Body of pancreas (tissue), 4 donors: Measurements from ENCODE around the gene C1orf232. TPM values are rescaled to one million over a fixed set of nuclear protein-coding genes. Genes with fewer than 3 reads are reported as not detected.

Source experiments
- ATAC-seq: fragments of 150-250 bp; one replicate; pipeline ENCODE4 v1.9.1; 2016
- DNase-seq, 4 donors: peaks; one replicate each; pipeline ENCODE4 v3.0.0-alpha.2; 2019
- H3K27ac ChIP-seq, 4 donors: fragments of 200-600 bp; sonication (generic); 1 replicate in 3 of 4; 2 replicates in 1 of 4; pipeline versions ENCODE4 v1.5.1 to v1.6.1; 2016 to 2019; ENCODE audit warnings: mild to moderate bottlenecking in 1 of 4, mixed read lengths in 1 of 4, moderate library complexity in 1 of 4
- H3K27me3 ChIP-seq, 2 donors: fragments of 200-600 bp; sonication (generic); one replicate each; pipeline ENCODE4 v1.6.0; 2016; ENCODE audit warnings: mild to moderate bottlenecking in 1 of 2
- H3K36me3 ChIP-seq, 2 donors: fragments of 200-600 bp; sonication (generic); replicated peaks in 1 of 2; 2 replicates each; pipeline ENCODE4 v1.5.1; 2016; ENCODE audit warnings: low read depth in 2 of 2; ENCODE audit not compliant: insufficient read depth in 1 of 2
- H3K4me1 ChIP-seq: fragments of 200-600 bp; sonication (generic); one replicate; pipeline ENCODE4 v1.6.0; 2016
- H3K4me3 ChIP-seq, 2 donors: fragments of 200-600 bp; sonication (generic); 1 replicate in 1 of 2; 2 replicates in 1 of 2; pipeline ENCODE4 v1.5.1; 2016 to 2019
- H3K9me3 ChIP-seq, 3 donors: fragments of 200-600 bp; sonication (generic); 1 replicate in 2 of 3; 2 replicates in 1 of 3; pipeline ENCODE4 v1.5.1; 2016
- POLR2A ChIP-seq, 3 donors: fragments of 450-650 bp; IDR thresholded peaks; one replicate each; pipeline ENCODE4 v1.6.1; 2016; ENCODE audit warnings: antibody characterized with exemption in 3 of 3, mild to moderate bottlenecking in 2 of 3
- WGBS, 2 donors: methylation state at CpG; one replicate each; pipeline ENCODE4 v1.1.5; 2017; 5-methylcytosine and 5-hydroxymethylcytosine counted together
- intact Hi-C: fragments of 100-400 bp; cut with DNase I; formaldehyde crosslinking; loops from one replicate; pipeline ENCODE4 v1.15.1; 2023
- total RNA-seq, 2 donors: library from RNA; depleted of rRNA; stranded (reverse); fragments of >200 nt; gene quantifications; one replicate each; pipeline ENCODE4 v1.1.0, GENCODE V29; 2016
- TF ChIP-seq, protein P1 (sequence below), 7 experiments: fragments of 450-650 bp in 4 of 7; fragments of 200-600 bp in 3 of 7; sonication (generic) in 3 of 7; IDR thresholded peaks; one replicate each; pipeline ENCODE4 v1.5.1; 2016 to 2019; ENCODE audit warnings: antibody characterized with exemption in 7 of 7

C1orf232 gene
- total RNA-seq, 2 donors from 2014 or later = not detected

DNA sequence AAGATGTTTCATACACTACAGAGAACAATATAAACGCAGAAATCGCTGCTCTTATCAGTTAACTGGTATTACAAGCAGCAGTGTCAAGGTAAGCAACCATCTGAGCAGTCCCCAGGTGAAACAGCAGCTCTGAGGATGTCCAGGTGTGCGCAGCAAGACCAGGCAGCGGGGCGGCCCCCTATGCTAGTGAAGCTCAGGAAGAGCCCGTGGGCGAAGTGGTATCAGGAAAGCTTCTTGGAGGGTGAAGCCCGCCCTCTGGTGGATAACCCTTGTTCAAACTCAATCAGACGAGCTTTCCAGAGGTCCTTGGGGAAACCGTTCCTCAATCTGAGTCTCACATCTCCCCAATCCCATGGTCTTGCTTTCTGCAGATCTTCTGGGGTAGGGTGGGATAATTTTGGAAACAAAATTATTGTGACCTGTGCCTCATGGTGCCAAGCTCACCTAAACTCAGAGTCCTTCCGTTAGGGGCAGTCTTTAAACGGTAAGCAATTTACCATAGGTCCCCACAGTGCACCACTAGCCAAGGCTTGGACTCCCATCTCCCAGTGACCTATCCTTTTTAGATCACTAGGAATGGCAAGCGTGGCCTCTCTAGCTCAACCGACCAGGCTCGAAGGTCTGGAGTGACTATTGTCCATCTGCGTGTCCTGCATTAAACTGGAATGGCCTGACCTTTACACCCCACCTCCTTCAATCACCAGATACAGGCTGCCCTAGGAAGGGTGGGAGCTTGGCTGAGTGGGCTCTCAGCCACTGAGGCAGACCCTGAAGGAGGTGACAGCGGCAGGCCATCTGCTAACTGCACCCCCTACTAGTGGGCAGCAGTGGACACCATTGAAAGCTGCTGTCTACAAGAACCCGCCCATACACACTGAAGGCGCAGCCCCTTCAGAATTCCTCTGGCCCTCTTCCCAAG is 23.5 kb downstream of the C1orf232 start:
- ATAC-seq = peak; percentile 95
- Histone ChIP-seq H3K36me3 (no peaks in the 10 kb centered on the region), H3K27me3 (no peaks in the 10 kb centered on the region), H3K4me1 (peaks cover 6% of the 10 kb centered on the region), H3K27ac (no peak overlapping the region), H3K9me3 (no peaks in the 10 kb centered on the region), H3K4me3 (no peak overlapping the region)
- intact Hi-C loops = loop anchor here (5.0 kb wide), 1 partner anchor 43 kb away; no protein-coding TSS in a partner anchor
- peak; percentile 88 to 92 (median 90) for DNase-seq
- TF ChIP-seq, protein P1, sequence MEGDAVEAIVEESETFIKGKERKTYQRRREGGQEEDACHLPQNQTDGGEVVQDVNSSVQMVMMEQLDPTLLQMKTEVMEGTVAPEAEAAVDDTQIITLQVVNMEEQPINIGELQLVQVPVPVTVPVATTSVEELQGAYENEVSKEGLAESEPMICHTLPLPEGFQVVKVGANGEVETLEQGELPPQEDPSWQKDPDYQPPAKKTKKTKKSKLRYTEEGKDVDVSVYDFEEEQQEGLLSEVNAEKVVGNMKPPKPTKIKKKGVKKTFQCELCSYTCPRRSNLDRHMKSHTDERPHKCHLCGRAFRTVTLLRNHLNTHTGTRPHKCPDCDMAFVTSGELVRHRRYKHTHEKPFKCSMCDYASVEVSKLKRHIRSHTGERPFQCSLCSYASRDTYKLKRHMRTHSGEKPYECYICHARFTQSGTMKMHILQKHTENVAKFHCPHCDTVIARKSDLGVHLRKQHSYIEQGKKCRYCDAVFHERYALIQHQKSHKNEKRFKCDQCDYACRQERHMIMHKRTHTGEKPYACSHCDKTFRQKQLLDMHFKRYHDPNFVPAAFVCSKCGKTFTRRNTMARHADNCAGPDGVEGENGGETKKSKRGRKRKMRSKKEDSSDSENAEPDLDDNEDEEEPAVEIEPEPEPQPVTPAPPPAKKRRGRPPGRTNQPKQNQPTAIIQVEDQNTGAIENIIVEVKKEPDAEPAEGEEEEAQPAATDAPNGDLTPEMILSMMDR (IDR thresholded peaks at IDR 0.05) = peak; percentile 48 to 90 (median 82)
- TF ChIP-seq POLR2A (IDR thresholded peaks at IDR 0.05) = no peak
- WGBS, 2 donors = 10 to 28% methylated on average over 10 to 19 of the region's 19 CpGs

DNA sequence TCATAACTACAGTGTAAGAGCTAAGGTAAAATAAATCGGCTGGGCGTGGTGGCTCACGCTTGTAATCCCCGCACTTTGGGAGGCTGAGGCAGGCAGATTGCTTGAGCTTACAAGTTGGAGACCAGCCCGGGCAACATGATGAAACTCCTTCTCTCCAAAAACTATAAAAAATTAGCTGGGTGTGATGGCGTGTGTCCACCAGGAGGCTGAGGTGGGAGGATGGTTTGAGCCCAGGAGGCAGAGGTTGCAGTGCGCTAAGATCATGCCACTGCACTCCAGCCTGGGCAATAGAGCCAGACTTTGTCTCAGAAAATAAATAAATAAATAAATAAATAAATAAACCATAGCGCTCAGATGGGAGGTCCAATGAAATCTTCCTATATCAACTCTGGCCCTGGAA is 26.6 kb downstream of the C1orf232 start:
- no peak overlapping the region for H3K27ac ChIP-seq
- H3K27me3 ChIP-seq = no peaks in the 10 kb centered on the region
- H3K36me3 ChIP-seq = no peaks in the 10 kb centered on the region
- DNase-seq (peak in 1 of 4 donors; percentile 4), ATAC-seq (no peak)
- H3K9me3 ChIP-seq = no peaks in the 10 kb centered on the region
- TF ChIP-seq, protein P1 (IDR thresholded peaks at IDR 0.05) = no peak
- TF ChIP-seq POLR2A (IDR thresholded peaks at IDR 0.05) = no peak
- intact Hi-C loops = no loop called here
- H3K4me1 ChIP-seq = peaks cover 6% of the 10 kb centered on the region
- H3K4me3 ChIP-seq = no peak overlapping the region
- WGBS, 2 donors = 86 to 87% methylated on average over 8 of the region's 8 CpGs

DNA sequence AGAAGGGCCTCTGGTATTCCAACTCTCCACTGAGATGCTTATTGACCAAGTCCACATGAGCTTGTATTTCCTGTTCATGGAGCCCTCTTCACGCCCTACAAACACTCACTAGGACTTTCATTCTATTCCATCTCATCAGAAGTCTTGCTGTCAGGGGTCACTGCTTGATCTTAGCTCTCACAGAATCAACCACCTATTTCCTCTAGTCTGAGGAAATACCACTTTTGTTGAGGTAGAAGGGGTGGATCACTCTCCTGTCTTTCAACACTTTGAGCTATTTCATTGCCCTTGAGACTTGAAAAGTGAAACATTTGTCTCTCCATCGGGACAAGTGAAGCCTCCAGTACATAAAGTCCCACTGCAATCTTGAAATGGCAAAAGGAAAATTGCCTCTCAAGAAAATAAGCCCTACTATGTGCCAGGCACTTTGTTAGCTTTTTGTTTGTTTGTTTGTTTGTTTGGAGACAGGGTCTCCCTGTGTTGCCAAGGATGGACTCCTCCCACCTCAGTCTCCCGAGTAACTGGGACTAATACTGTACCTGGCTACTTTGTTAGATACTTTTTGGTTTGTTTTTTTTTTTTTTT is 29.7 kb downstream of the C1orf232 start:
- ATAC-seq (no peak), DNase-seq (no peak)
- no peak overlapping the region for H3K4me3 ChIP-seq
- H3K27ac ChIP-seq = no peak overlapping the region
- TF ChIP-seq, protein P1 (IDR thresholded peaks at IDR 0.05) = no peak
- no peak for TF ChIP-seq POLR2A (IDR thresholded peaks at IDR 0.05)
- no peaks in the 10 kb centered on the region for H3K4me1 ChIP-seq
- no peaks in the 10 kb centered on the region for H3K9me3 ChIP-seq
- intact Hi-C loops = no loop called here
- H3K36me3 ChIP-seq = no peaks in the 10 kb centered on the region
- WGBS, 2 donors = 61 to 67% methylated on average over 3 of the region's 3 CpGs
- H3K27me3 ChIP-seq = no peaks in the 10 kb centered on the region

DNA sequence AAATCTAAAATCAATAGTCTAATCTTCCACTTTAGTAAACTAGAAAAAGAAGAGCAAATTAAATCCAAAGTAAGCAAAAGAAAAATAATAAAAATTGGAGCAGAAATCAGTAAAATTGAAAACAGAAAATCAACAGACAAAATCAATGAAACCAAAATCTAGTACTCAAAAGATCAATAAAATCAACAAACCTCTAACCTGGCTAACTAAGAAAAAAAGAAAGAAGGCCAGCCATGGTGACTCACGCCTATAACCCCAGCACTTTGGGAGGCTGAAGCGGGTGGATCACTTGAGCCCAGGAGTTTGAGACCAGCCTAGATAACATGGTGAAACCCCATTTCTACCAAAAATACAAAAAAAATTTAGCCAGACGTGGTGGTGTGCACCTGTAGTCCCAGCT is 34.3 kb downstream of the C1orf232 start:
- WGBS, 2 donors = 63 to 77% methylated on average over 3 of the region's 3 CpGs
- TF ChIP-seq, protein P1 (IDR thresholded peaks at IDR 0.05) = no peak
- no peak for TF ChIP-seq POLR2A (IDR thresholded peaks at IDR 0.05)
- DNase-seq (peak in 1 of 4 donors; percentile 9), ATAC-seq (no peak)
- H3K36me3 ChIP-seq = no peaks in the 10 kb centered on the region
- no peak overlapping the region for H3K4me3 ChIP-seq
- no peaks in the 10 kb centered on the region for H3K27me3 ChIP-seq
- intact Hi-C loops = no loop called here
- H3K9me3 ChIP-seq = no peaks in the 10 kb centered on the region
- H3K27ac ChIP-seq = no peak overlapping the region
- H3K4me1 ChIP-seq = no peaks in the 10 kb centered on the region
